Esophagus squamous epithelium (tissue), 5 donors: ENCODE data around the gene ODAD3. TPM values are rescaled to one million over a fixed set of nuclear protein-coding genes. Genes with fewer than 3 reads are reported as not detected.
A peak's percentile ranks its signal among the peaks of the same experiment; 100 is the strongest.
"Not testable (repeated sequence)": the region's sequence is repeated elsewhere in the genome, so short reads cannot be mapped to it uniquely, and the experiment has no call there.

ENCODE experiments used
- DNase-seq: peaks from one replicate; lab custom pipeline; 2025; lab: John Stamatoyannopoulos, UW
- H3K27ac ChIP-seq, 4 donors: fragments of 200-600 bp; sonication (generic); one replicate each; pipeline ENCODE4 v1.5.1; 2016 to 2019; ENCODE audit warnings: mild to moderate bottlenecking in 1 of 4
- H3K27me3 ChIP-seq, 4 donors: fragments of 200-600 bp; sonication (generic); 1 replicate in 3 of 4; 2 replicates in 1 of 4; pipeline versions ENCODE4 v1.5.1 to v1.6.0; 2017 to 2021; ENCODE audit warnings: antibody characterized with exemption in 1 of 4
- H3K36me3 ChIP-seq, 3 donors: fragments of 200-600 bp; sonication (generic); one replicate each; pipeline ENCODE4 v1.5.1; 2016 to 2019
- H3K4me1 ChIP-seq, 3 donors: fragments of 200-600 bp; sonication (generic); one replicate each; pipeline ENCODE4 v1.5.1; 2017 to 2019
- H3K4me3 ChIP-seq, 4 donors: fragments of 200-600 bp; sonication (generic); 1 replicate in 3 of 4; 2 replicates in 1 of 4; pipeline ENCODE4 v1.5.1; 2016 to 2019; ENCODE audit warnings: mild to moderate bottlenecking in 2 of 4, moderate library complexity in 1 of 4
- H3K9me3 ChIP-seq, 3 donors: fragments of 200-600 bp; sonication (generic); one replicate each; pipeline ENCODE4 v1.5.1; 2016 to 2019
- POLR2A ChIP-seq, 4 donors: fragments of 450-650 bp; IDR thresholded peaks; one replicate each; pipeline ENCODE4 v1.6.1; 2017; ENCODE audit warnings: antibody characterized with exemption in 4 of 4, mild to moderate bottlenecking in 4 of 4, moderate library complexity in 3 of 4
- WGBS, 2 donors: methylation state at CpG; one replicate each; pipeline ENCODE4 v1.1.5; 2018; 5-methylcytosine and 5-hydroxymethylcytosine counted together
- intact Hi-C: fragments of 100-400 bp; cut with DNase I; formaldehyde crosslinking; loops from one replicate; pipeline ENCODE4 v1.15.0; 2022
- total RNA-seq, 4 donors: library from RNA; depleted of rRNA; stranded (reverse); fragments of >200 nt; gene quantifications; one replicate each; pipeline ENCODE4 v1.1.0, GENCODE V29; 2016
- TF ChIP-seq, protein P1 (sequence below), 6 experiments: fragments of 450-650 bp in 4 of 6; fragments of 200-600 bp in 2 of 6; sonication (generic) in 2 of 6; IDR thresholded peaks; one replicate each; pipeline ENCODE4 v1.5.1; 2016 to 2019; ENCODE audit warnings: antibody characterized with exemption in 6 of 6, mild to moderate bottlenecking in 4 of 6, moderate library complexity in 4 of 6
- donor health status: DM: yes; HTN: yes; CAD: no.

ODAD3 gene
- total RNA-seq, 4 donors from 2014 or later = 0.19 to 8.8 TPM; not detected in 2

- Histone ChIP-seq H3K27ac (peak overlapping the region in 2 of 4 donors; percentile 4 to 39), H3K4me3 (peak overlapping the region; percentile 8 to 49 (median 34)), H3K36me3 (no peaks in the 10 kb centered on the region), H3K4me1 (peaks cover 25 to 55% (median 41%) of the 10 kb centered on the region in 3 donors), H3K27me3 (peaks cover 0 to 30% (median 2%) of the 10 kb centered on the region in 4 donors), H3K9me3 (no peaks in the 10 kb centered on the region)
- TF ChIP-seq, protein P1, sequence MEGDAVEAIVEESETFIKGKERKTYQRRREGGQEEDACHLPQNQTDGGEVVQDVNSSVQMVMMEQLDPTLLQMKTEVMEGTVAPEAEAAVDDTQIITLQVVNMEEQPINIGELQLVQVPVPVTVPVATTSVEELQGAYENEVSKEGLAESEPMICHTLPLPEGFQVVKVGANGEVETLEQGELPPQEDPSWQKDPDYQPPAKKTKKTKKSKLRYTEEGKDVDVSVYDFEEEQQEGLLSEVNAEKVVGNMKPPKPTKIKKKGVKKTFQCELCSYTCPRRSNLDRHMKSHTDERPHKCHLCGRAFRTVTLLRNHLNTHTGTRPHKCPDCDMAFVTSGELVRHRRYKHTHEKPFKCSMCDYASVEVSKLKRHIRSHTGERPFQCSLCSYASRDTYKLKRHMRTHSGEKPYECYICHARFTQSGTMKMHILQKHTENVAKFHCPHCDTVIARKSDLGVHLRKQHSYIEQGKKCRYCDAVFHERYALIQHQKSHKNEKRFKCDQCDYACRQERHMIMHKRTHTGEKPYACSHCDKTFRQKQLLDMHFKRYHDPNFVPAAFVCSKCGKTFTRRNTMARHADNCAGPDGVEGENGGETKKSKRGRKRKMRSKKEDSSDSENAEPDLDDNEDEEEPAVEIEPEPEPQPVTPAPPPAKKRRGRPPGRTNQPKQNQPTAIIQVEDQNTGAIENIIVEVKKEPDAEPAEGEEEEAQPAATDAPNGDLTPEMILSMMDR (IDR thresholded peaks at IDR 0.05) = peak in 5 of 6 experiments; percentile 47 to 68 (median 58)
- TF ChIP-seq POLR2A (IDR thresholded peaks at IDR 0.05) = no peak
- no peak for DNase-seq
- whole genome bisulfite sequencing, 2 donors = 0% methylated on average over 1 to 3 of the region's 65 CpGs
- intact Hi-C loops = loop anchor here (5.0 kb wide), 1 partner anchor 86 kb away; the partner anchor contains the start of gene TSPAN16
These were observed 51.8 kb downstream of the ODAD3 start for GRCh38 chr19:11382898-11383705.

- intact Hi-C loops = loop anchor here (5.0 kb wide), 1 partner anchor 84 kb away; the partner anchor contains the start of gene TSPAN16
- H3K4me1 ChIP-seq = peaks cover 32 to 77% (median 63%) of the 10 kb centered on the region in 3 donors
- TF ChIP-seq, protein P1 (IDR thresholded peaks at IDR 0.05) = peak; percentile 73 to 85 (median 82)
- peak in 3 of 4 donors; percentile 50 to 84 (median 84) for TF ChIP-seq POLR2A (IDR thresholded peaks at IDR 0.05)
These were observed 54.0 kb downstream of the ODAD3 start for GRCh38 chr19:11380653-11381537.

GRCh38 chr19:11379857-11380350 lies 55.0 kb downstream of the ODAD3 start:
- peak overlapping the region in 1 of 4 donors; percentile 84 for H3K4me3 ChIP-seq
- WGBS, 2 donors = 91 to 95% methylated on average over 5 to 7 of the region's 7 CpGs
- H3K4me1 ChIP-seq = peaks cover 39 to 85% (median 69%) of the 10 kb centered on the region in 3 donors
- H3K27me3 ChIP-seq = peaks cover 0 to 30% (median 2%) of the 10 kb centered on the region in 4 donors
- intact Hi-C loops = loop anchor here (5.0 kb wide), 1 partner anchor 83 kb away; the partner anchor contains the start of gene TSPAN16
- DNase-seq = no peak
- no peaks in the 10 kb centered on the region for H3K9me3 ChIP-seq
- H3K36me3 ChIP-seq = no peaks in the 10 kb centered on the region
- H3K27ac ChIP-seq = peak overlapping the region in 1 of 4 donors; percentile 86
- TF ChIP-seq POLR2A (IDR thresholded peaks at IDR 0.05) = no peak
- TF ChIP-seq, protein P1 (IDR thresholded peaks at IDR 0.05) = no peak

More at GRCh38 chr19:11380653-11381537, 54.0 kb downstream of the ODAD3 start:
- H3K27ac ChIP-seq = peak overlapping the region; percentile 83 to 93 (median 88)
- 1 to 2% methylated on average over 21 to 26 of the region's 54 CpGs for WGBS, 2 donors
- peak overlapping the region; percentile 41 to 84 (median 62) for H3K4me3 ChIP-seq
- H3K9me3 ChIP-seq = no peaks in the 10 kb centered on the region
- peak; percentile 75 for DNase-seq
- H3K36me3 ChIP-seq = no peaks in the 10 kb centered on the region
- H3K27me3 ChIP-seq = peaks cover 0 to 30% (median 2%) of the 10 kb centered on the region in 4 donors

- H3K27ac ChIP-seq, H3K36me3 ChIP-seq, H3K4me3 ChIP-seq, H3K9me3 ChIP-seq, DNase-seq, intact Hi-C loops: not testable (repeated sequence)
- H3K27me3 ChIP-seq = peaks cover 0 to 30% (median 2%) of the 10 kb centered on the region in 4 donors
- WGBS, 2 donors = 75 to 90% methylated on average over 10 to 14 of the region's 14 CpGs
- H3K4me1 ChIP-seq = peaks cover 39 to 84% (median 69%) of the 10 kb centered on the region in 3 donors
These were observed 55.6 kb downstream of the ODAD3 start for GRCh38 chr19:11379269-11379845.
